ENCODE measurements around the gene TMEM219. TPM values are rescaled to one million over a fixed set of nuclear protein-coding genes. Genes with fewer than 3 reads are reported as not detected.
"Not testable (repeated sequence)": the region's sequence is repeated elsewhere in the genome, so short reads cannot be mapped to it uniquely, and the experiment has no call there.

The TMEM219 gene
- total RNA-seq, 1 experiment from 2014 or later = 60.8 TPM

DNA sequence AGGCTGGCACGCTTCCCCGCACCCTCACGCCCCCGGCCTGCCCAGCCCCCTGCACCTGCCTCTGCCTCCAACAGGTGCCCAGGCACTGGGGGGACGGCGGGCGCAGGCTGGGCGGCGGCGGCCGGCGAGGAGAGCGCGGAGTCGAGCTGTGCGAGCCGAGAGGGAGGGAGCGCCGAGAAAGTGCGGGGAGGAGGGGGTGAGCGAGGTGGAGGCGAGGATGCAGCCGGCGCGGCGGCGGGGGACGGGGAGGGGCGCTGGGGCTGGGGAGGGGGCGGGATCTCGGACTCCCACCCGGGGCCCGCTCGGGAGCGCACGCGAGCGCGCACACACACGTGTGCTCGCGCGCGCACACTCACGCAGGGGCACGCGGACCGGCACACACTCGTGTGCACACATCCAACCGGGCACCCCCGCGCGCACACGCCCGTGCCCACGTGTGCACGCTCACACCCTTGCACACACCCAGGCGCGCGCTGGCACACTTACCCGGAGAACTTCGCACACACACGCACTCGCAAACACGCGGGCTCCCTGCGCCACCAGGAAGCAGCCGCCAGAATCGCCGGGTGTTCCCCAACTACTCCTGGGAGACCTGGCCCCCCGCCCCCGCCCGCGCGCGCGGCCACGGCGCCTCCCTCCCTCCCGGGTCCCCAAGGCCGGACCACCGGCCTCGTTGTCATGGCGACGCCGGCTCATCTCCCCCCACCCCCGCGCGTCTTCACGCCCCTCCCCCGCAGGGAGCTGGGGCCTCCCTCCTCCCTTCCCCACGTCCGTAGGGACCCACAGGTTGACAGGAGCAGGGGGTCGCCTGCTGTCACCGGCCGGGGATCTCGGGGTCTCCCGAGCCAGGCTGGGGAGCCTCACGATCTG is 49.2 kb downstream of the TMEM219 start, which contains the start of gene DOC2A:
Gene DOC2A (minus strand): TSS at position 184 of the 870 bp plus-strand sequence. CDS start 805 bp downstream, outside the sequence.
- DNase-seq (ENCODE audit: low spot score) = no peak

DNA sequence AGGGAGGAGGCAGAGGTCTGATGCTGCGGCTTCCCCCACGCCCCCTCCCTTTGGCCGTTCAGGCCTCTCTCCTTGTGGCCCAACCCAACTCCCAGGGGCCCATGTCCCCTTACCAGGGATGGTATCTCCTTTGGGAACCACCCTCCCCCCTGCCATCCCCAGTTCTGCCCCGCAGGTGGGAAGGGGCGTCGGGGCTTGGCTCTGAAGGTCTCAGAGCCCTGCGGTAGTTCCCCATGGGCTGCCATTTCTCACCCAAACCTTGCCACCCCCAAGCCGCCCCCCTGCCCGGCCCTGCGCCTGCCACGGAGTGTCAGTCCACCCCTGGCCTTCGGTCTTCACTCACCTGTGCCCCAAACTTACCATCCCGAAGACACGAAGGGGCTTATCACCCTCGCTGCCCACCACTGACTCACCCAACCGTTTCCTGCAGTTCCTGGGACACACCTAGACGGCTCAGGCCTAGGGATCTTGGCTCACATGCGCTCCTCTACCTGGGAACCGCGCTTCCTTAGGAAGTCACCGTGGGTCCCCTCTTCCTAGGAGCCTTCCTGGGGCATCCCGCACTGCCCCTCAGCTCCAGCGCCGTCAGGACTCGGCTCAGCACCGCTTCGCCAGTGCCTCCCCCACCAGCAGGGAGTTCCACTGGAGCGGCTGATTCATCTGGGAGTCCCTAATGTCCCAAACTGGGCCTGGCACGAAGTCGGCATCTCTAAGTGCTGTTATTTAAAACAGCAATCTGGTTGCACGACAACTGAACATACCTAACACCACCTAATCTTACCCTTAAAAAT is 50.0 kb downstream of the TMEM219 start:
- no peak for DNase-seq (ENCODE audit: low spot score)

DNA sequence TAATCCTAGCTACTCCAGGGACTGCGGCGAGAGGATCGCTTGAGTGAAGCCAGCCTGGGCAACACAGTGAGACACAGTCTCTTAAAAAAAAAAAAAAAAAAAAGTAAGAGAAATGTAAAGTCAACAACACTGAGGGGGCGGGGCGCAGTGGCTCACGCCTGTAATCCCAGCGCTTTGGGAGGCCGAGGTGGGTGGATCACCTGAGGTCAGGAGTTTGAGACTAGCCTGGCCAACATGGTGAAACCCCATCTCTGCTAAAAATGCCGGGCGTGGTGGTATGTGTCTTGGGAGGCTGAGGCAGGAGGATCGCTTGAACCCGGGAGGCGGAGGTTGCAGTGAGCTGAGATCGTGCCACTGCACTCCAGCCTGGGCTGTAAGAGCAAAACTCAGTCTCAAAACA is 50.7 kb downstream of the TMEM219 start:
- DNase-seq (ENCODE audit: low spot score) = not testable (repeated sequence)

DNA sequence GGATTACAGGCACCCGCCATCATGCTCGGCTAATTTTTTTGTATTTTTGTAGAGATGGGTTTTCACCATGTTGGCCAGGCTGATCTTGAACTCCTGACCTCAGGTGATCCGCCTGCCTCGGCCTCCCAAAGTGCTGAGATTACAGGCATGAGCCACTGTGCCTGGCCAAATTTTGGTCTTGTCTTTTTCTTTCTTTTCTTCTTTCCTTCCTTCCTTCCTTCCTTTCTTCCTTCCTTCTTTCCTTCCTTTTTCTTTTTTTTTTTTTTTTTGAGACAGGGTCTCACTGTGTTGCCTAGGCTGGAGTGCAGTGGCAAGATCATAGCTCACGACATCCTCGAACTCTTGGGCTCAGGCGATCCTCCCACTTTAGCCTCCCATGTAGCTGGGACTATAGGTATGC is 53.6 kb downstream of the TMEM219 start:
- not testable (repeated sequence) for DNase-seq (ENCODE audit: low spot score)

- no peak for DNase-seq (ENCODE audit: low spot score)
Observed at GRCh38 chr16:30016555-30017276, 54.8 kb downstream of the TMEM219 start.

DNA sequence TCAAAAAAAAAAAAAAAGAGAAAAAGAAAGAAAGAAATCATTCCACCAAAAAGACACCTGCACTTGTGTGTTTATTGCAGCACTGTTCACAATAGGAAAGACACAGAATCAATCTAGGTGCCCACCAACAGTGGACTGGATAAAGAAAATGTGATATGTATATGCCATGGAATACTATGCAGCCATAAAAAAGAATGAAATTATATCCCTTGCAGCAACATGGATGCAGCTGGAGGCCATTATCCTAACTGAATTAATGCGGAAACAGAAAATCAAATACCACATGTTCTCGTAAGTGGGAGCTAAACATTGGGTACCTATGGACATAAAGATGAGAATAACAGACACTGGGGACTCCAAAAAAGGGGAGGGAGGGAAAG is 55.4 kb downstream of the TMEM219 start:
- DNase-seq (ENCODE audit: low spot score) = no peak

DNA sequence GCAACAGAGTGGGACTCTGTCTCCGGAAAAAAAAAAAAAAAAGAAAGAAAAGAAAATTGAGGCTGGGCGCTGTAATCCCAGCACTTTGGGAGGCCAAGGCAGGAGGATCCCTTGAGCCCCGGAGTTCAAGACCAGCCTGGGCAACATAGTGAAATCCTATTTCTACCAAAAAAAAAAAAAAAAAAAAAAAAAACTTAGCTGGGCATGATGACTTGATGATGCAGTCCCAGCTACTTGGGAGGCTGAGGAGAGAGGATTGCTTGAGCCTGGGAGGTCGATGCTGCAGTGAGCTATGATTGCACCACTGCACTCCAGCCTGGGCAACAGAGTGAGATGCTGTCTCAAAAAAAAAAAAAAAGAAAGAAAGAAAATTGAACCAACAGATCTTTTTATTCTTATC is 56.1 kb downstream of the TMEM219 start:
- DNase-seq (ENCODE audit: low spot score) = not testable (repeated sequence)

- no peak for DNase-seq (ENCODE audit: low spot score)
Observed at GRCh38 chr16:30018731-30019158, 56.9 kb downstream of the TMEM219 start.

Other genes with a start within 250 kb of the TMEM219 start
- 3.5 and 4.6 TPM in 2 replicates for gene C16orf54, start 216.1 kb upstream of the TMEM219 start, total RNA-seq (2014; rRNA removed; shearing (Covaris generic))
- not detected in 2 replicates for gene ZG16, start 183.8 kb upstream of the TMEM219 start, total RNA-seq (2014; rRNA removed; shearing (Covaris generic))
- 60.9 and 72.7 TPM in 2 replicates for gene KIF22, start 171.3 kb upstream of the TMEM219 start, total RNA-seq (2014; rRNA removed; shearing (Covaris generic))
- gene MAZ, start 155.6 kb upstream of the TMEM219 start, total RNA-seq (2014; rRNA removed; shearing (Covaris generic)) = 84.6 and 135 TPM in 2 replicates
- 0.14 and 1.0 TPM in 2 replicates for gene PRRT2, start 149.9 kb upstream of the TMEM219 start, total RNA-seq (2014; rRNA removed; shearing (Covaris generic))
- gene PAGR1, start 145.9 kb upstream of the TMEM219 start, total RNA-seq (2014; rRNA removed; shearing (Covaris generic)) = 43.4 and 46.3 TPM in 2 replicates
- 83.0 and 87.2 TPM in 2 replicates for gene MVP, start 141.6 kb upstream of the TMEM219 start, total RNA-seq (2014; rRNA removed; shearing (Covaris generic))
- gene CDIPT, start 98.9 kb upstream of the TMEM219 start, total RNA-seq (2014; rRNA removed; shearing (Covaris generic)) = 52.8 and 58.4 TPM in 2 replicates
- 6.8 and 10.0 TPM in 2 replicates for gene SEZ6L2, start 62.5 kb upstream of the TMEM219 start, total RNA-seq (2014; rRNA removed; shearing (Covaris generic))
- gene ASPHD1, start 61.6 kb upstream of the TMEM219 start, total RNA-seq (2014; rRNA removed; shearing (Covaris generic)) = 3.6 and 6.9 TPM in 2 replicates
- gene KCTD13, start 35.9 kb upstream of the TMEM219 start, total RNA-seq (2014; rRNA removed; shearing (Covaris generic)) = 3.3 and 7.4 TPM in 2 replicates
- gene TAOK2, start 11.8 kb downstream of the TMEM219 start, total RNA-seq (2014; rRNA removed; shearing (Covaris generic)) = 11.6 and 17.2 TPM in 2 replicates
- gene HIRIP3, start 33.5 kb downstream of the TMEM219 start, total RNA-seq (2014; rRNA removed; shearing (Covaris generic)) = 18.2 and 24.8 TPM in 2 replicates
- gene INO80E, start 34.2 kb downstream of the TMEM219 start, total RNA-seq (2014; rRNA removed; shearing (Covaris generic)) = 85.3 and 87.1 TPM in 2 replicates
- 0.12 TPM in 1 of 2 replicates, not detected in the other for gene DOC2A, start 48.9 kb downstream of the TMEM219 start, total RNA-seq (2014; rRNA removed; shearing (Covaris generic))
- not detected in 2 replicates for gene C16orf92, start 61.1 kb downstream of the TMEM219 start, total RNA-seq (2014; rRNA removed; shearing (Covaris generic))
- 0.04 TPM in 1 of 2 replicates, not detected in the other for gene TLCD3B, start 69.2 kb downstream of the TMEM219 start, total RNA-seq (2014; rRNA removed; shearing (Covaris generic))
- 1,896 and 1,920 TPM in 2 replicates for gene ALDOA, start 103.7 kb downstream of the TMEM219 start, total RNA-seq (2014; rRNA removed; shearing (Covaris generic))
- gene PPP4C, start 113.9 kb downstream of the TMEM219 start, total RNA-seq (2014; rRNA removed; shearing (Covaris generic)) = 117 and 139 TPM in 2 replicates
- not detected in 2 replicates for gene TBX6, start 129.8 kb downstream of the TMEM219 start, total RNA-seq (2014; rRNA removed; shearing (Covaris generic))
- gene YPEL3, start 134.1 kb downstream of the TMEM219 start, total RNA-seq (2014; rRNA removed; shearing (Covaris generic)) = 4.1 and 6.7 TPM in 2 replicates
- gene GDPD3, start 151.5 kb downstream of the TMEM219 start, total RNA-seq (2014; rRNA removed; shearing (Covaris generic)) = not detected in 2 replicates
- 18.3 and 26.6 TPM in 2 replicates for gene MAPK3, start 161.1 kb downstream of the TMEM219 start, total RNA-seq (2014; rRNA removed; shearing (Covaris generic))
- 7.3 and 7.9 TPM in 2 replicates for gene CORO1A, start 221.5 kb downstream of the TMEM219 start, total RNA-seq (2014; rRNA removed; shearing (Covaris generic))
- 177 and 278 TPM in 2 replicates for gene BOLA2B, start 231.6 kb downstream of the TMEM219 start, total RNA-seq (2014; rRNA removed; shearing (Covaris generic))
- 24.7 and 61.0 TPM in 2 replicates for gene SLX1A, start 231.8 kb downstream of the TMEM219 start, total RNA-seq (2014; rRNA removed; shearing (Covaris generic))
- gene SULT1A3, start 237.2 kb downstream of the TMEM219 start, total RNA-seq (2014; rRNA removed; shearing (Covaris generic)) = 2.3 and 4.0 TPM in 2 replicates

All from H4 (cell line).